Measurements from ENCODE around the gene CAMSAP2.

CAMSAP2 gene

DNA sequence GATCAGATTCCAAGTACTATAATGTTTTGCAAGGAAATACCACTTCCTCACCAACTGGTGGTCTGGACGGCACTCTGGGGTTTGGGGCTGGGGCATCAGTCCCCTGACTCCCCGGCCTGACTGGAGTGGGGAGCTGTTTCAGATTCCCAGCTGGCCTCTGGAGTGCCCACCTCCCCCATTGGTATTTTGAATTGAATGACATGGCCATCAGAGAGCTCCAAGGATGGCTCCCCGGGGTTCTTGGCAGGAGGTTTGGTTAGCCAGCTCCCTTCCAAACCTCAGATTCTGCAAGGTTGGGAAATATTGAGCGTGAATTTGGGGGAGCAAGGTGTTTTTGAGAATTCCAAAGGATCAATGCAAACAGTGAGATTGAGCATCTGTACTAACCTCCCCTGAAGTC, 153.9 kb downstream of the CAMSAP2 start:
- no peak overlapping the region for H3K4me3 ChIP-seq (ENCODE audit: low read depth, low read length)
- no peak for DNase-seq (ENCODE audit: low read depth, low spot score)
- TF ChIP-seq, protein P1, sequence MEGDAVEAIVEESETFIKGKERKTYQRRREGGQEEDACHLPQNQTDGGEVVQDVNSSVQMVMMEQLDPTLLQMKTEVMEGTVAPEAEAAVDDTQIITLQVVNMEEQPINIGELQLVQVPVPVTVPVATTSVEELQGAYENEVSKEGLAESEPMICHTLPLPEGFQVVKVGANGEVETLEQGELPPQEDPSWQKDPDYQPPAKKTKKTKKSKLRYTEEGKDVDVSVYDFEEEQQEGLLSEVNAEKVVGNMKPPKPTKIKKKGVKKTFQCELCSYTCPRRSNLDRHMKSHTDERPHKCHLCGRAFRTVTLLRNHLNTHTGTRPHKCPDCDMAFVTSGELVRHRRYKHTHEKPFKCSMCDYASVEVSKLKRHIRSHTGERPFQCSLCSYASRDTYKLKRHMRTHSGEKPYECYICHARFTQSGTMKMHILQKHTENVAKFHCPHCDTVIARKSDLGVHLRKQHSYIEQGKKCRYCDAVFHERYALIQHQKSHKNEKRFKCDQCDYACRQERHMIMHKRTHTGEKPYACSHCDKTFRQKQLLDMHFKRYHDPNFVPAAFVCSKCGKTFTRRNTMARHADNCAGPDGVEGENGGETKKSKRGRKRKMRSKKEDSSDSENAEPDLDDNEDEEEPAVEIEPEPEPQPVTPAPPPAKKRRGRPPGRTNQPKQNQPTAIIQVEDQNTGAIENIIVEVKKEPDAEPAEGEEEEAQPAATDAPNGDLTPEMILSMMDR (IDR thresholded peaks at IDR 0.05; ENCODE audit: low read depth, low read length), result no peak
- in situ Hi-C loops (cut with HindIII; ENCODE audit: low sequenced_read_pairs), result no loop called here

DNA sequence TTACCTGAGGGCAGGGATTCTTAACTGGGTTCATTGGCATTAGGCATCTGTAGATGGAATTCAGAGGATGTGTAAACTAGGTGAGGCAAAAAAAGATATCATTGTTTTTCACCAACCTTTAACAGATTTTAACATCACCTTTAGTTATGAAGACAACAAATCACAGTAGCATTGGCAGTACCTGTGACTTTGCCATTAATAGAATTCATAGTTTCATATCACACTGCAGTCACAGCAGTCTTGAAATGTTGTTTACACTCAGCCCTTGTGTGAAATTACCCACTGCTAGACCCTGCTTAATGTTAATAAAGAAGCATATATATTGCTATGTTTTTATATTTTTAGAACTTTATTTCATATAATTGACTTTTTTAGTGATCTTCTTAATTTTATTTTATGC, 154.3 kb downstream of the CAMSAP2 start:
- TF ChIP-seq, protein P1 (IDR thresholded peaks at IDR 0.05; ENCODE audit: low read depth, low read length), result no peak
- DNase-seq (ENCODE audit: low read depth, low spot score), result no peak
- in situ Hi-C loops (cut with HindIII; ENCODE audit: low sequenced_read_pairs), result no loop called here
- H3K4me3 ChIP-seq (ENCODE audit: low read depth, low read length), result no peak overlapping the region

DNA sequence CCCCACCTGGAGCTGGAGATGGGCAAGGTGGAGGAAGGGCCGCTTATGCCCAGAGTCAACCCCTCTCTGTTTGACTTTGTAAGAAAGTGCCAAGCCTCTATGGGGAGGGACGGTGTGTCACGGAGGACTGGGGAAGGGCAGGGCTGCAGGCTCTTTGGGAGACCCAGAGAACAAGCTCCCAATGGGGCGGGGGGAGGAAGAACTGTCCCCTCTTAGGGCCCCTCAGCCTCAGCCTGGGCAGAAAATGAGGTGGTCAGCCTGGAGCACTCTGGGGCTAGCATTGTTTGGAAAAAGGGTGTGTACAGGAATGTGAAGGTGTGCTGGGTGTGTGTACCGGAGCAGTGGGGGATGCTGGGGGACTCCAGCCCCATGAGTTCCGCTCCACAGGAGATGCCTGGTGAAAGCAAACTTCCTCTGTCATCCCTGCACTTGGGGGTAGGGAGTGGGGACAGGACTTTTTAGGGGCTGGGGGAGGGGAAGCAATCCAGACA, 154.8 kb downstream of the CAMSAP2 start:
- in situ Hi-C loops (cut with HindIII; ENCODE audit: low sequenced_read_pairs), result no loop called here
- DNase-seq (ENCODE audit: low read depth, low spot score), result no peak
- no peak overlapping the region for H3K4me3 ChIP-seq (ENCODE audit: low read depth, low read length)
- TF ChIP-seq, protein P1 (IDR thresholded peaks at IDR 0.05; ENCODE audit: low read depth, low read length), result no peak

DNA sequence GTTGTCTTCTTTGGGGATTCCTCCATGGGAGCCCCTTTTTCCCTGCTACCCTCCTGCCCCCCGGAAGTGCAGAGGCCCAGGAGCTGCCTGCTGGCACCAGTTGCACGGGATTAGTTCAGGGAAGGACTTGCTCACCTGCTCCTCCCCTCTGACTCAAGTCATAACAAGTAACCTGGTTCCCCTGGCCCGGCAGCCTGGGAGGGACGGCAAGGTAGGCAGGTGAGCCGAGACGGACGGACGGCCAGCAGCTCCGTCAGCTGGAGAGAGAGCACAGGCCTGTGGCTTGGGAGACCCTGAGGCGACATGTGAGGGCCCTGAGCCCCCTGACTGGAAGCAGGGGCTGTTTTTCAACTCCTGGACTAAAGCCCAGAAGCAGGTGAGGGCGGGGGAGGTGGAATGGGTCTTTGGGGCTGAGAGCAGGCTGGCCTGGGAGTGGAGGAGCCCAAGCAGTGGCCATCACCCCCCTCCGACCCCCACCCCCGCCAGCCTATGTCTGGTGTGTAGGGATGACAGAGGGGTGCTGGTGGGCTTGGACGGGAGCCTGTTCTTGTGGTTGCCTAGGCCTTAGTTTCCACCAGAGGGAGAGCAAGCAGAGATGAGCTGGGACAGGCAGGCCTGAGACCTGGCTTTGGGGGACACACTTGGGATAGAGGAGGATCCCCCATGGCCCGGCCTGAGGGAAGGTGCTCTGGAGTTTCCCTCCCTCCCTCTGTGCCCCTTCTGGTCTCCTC, 156.2 kb downstream of the CAMSAP2 start, which contains the start of gene INAVA:
TSS of gene INAVA (plus strand) at position 189 of the 731 bp plus-strand sequence. CDS start 3,501 bp downstream, outside the sequence.
- TF ChIP-seq, protein P1 (IDR thresholded peaks at IDR 0.05; ENCODE audit: low read depth, low read length), result peak; percentile 7
- in situ Hi-C loops (cut with HindIII; ENCODE audit: low sequenced_read_pairs), result no loop called here
- H3K4me3 ChIP-seq (ENCODE audit: low read depth, low read length), result no peak within 1 kb of the TSS
- DNase-seq (ENCODE audit: low read depth, low spot score), result no peak

DNA sequence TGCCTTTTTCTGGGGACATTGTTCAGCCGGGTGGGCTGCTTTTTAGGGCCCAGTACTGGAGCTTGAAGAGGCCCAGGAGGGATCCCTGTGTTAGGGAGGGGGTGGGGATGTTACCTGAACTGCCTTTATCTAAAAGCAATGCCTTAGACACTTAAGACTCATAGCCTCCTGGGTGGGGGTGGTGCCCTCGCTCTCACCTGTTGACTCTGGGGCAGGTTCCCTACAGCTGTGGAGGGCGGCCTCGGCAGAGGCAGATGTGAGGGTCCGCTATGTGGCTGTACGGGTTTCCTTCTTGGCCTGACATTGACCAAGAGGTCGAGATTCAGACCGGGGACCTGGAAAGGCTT, 156.7 kb downstream of the CAMSAP2 start:
- no peak overlapping the region for H3K4me3 ChIP-seq (ENCODE audit: low read depth, low read length)
- DNase-seq (ENCODE audit: low read depth, low spot score), result no peak
- TF ChIP-seq, protein P1 (IDR thresholded peaks at IDR 0.05; ENCODE audit: low read depth, low read length), result no peak
- in situ Hi-C loops (cut with HindIII; ENCODE audit: low sequenced_read_pairs), result no loop called here

DNA sequence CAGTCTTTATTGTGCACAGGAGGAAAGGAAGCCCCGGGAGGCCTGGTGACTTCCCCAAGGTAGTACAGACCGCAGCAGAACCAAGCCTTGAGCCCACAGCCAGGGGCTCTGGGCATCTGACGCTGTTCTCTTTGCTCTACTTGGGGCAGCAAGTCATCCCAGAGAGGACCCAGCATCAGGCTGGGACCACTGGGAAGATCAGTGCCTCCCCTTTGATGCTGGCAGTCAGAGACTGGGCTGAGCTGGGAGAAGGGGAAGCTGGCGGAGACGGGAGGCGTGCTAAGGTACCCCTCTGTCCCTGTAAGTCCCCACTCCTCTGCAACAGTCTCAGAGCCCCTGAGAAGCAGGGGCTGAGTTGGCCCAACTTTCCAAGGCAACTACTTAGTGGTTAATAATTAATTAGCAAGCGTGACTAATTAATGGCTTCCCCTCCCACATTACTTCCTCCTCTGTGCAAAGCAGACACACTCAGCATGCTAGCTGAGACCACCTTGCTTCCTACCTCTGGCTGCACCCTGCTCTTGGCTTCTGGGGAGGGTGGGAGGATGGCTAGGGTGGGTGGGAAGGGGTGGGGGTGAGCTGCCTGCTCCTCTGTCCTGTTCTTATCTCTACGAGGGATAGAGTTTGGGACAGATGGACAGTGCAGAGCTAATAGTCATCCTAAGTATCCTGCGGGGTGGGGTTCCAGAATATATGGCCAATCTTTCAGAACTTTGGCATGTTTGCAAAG, 157.3 kb downstream of the CAMSAP2 start:
- in situ Hi-C loops (cut with HindIII; ENCODE audit: low sequenced_read_pairs), result no loop called here
- no peak for DNase-seq (ENCODE audit: low read depth, low spot score)
- no peak overlapping the region for H3K4me3 ChIP-seq (ENCODE audit: low read depth, low read length)
- TF ChIP-seq, protein P1 (IDR thresholded peaks at IDR 0.05; ENCODE audit: low read depth, low read length), result no peak
